T47D (cell line): ENCODE results near the gene P2RY14.

ENCODE experiments used
- DNase-seq, 2 experiments: peaks; one replicate each; pipeline versions ENCODE4 v3.0.0 to v3.0.0-alpha.2; 2011 to 2012; ENCODE audit warnings: low read depth in 1 of 2, low spot score in 1 of 2
- JUND ChIP-seq: IDR thresholded peaks from 2 replicates; pipeline ENCODE4 v1.6.1; 2012; ENCODE audit warnings: low read depth
- in situ Hi-C: cut with HindIII; loops from 2 replicates; pipeline ENCODE4 v1.10.0; 2016; ENCODE audit warnings: low sequenced_read_pairs, low pct_unique_long_range_greater_than_20kb

Gene P2RY14

GRCh38 chr3:151213881-151214280 lies 64.5 kb downstream of the P2RY14 start:
- in situ Hi-C loops = no loop called here
- DNase-seq = no peak
- no peak for TF ChIP-seq JUND

DNA sequence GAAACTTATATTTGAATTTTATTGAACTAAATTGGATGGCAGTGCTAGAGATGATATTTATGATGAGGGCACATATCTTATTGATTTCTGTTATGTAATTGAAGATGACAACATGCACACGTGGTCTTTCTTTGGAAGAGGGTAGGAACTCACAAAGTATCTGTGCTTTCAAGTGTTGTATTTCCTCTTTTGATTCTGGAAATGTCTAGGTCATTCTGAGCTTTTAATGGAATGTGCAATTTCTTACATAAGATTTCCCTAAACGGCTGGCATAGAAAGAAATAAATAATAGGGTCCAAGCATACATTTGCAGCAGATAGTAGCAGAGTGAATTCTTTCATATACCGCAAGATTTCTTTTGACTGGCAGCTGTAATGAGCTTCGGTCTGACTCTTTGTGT lies 65.2 kb downstream of the P2RY14 start:
- in situ Hi-C loops = no loop called here

GRCh38 chr3:151210676-151211381 lies 67.5 kb downstream of the P2RY14 start:
- in situ Hi-C loops = no loop called here
- no peak for TF ChIP-seq JUND
- DNase-seq = no peak

More for the DNA sequence above, 65.2 kb downstream of the P2RY14 start:
- DNase-seq = no peak
- TF ChIP-seq JUND = no peak

- in situ Hi-C loops = no loop called here
- DNase-seq = no peak
- TF ChIP-seq JUND = no peak
Observed at GRCh38 chr3:151209654-151210053, 68.7 kb downstream of the P2RY14 start.

GRCh38 chr3:151206201-151206600 lies 72.1 kb downstream of the P2RY14 start:
- TF ChIP-seq JUND = no peak
- in situ Hi-C loops = no loop called here
- no peak for DNase-seq

- no peak for DNase-seq
- in situ Hi-C loops = no loop called here
- TF ChIP-seq JUND = no peak
Observed at GRCh38 chr3:151205482-151205881, 72.9 kb downstream of the P2RY14 start.

DNA sequence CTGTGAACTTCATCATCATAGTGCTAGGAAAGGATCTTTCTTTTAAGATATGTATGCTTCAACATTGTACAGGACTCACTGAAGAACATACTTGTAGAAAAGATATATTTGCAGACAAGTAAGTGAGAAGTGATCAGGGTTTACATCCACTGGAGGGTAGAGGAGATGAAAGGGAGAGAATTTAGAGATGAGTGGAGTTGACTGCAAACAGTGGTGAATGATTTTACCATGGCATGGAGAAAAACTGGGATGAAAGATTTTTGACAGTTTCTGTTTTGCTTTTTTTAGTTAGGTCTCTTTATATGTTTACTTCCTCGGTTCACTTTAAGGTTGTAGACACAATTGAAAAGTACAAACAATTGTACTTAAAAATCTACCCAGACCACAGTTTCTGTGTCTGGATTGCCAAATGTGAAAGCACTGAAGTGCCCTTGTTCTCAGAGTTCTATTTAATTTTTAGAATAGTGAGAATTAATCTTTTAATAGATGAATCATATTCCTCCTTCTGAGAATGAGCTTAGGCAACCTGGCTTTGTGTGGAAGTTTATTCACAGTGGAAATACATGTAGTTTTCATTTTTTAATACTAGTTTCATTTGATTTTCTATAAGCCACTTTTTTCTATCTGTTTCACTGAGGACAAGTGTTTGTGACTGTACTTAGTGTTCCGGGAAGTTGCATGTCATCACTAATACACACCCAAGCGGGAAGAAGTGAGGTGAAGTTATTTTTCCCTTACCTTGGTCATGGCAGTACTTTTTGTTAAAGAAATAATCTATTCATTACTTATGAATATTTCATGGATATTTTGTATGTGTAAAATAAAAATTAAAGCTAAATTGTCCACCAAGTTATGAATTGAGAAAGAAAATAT lies 73.6 kb downstream of the P2RY14 start:
- in situ Hi-C loops = no loop called here
- TF ChIP-seq JUND = no peak

DNA sequence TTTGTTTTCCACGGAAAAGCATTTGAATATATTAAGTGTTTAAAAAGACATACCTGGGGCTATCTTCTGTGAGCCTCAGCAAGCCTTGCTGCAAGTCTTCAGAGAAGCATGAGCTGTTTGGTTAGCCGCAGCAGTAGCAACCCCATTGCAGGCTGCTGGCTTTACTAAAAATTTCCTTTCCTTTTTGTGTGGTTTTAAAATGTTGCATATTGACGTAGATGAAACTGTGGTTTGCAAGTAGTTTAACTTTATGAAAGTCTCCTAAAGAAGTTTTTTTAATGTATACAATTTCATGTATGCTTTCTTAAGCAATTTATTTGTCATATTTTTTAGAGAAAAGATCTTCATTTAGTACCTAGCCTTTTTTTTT lies 75.3 kb downstream of the P2RY14 start, which contains the start of gene GPR171:
GPR171 (minus strand) TSS at position 166 of the 370 bp plus-strand sequence. CDS start 3,830 bp downstream, outside the sequence.
- in situ Hi-C loops = no loop called here
- no peak for DNase-seq
- TF ChIP-seq JUND = no peak

More for the DNA sequence above, 73.6 kb downstream of the P2RY14 start:
- no peak for DNase-seq

DNA sequence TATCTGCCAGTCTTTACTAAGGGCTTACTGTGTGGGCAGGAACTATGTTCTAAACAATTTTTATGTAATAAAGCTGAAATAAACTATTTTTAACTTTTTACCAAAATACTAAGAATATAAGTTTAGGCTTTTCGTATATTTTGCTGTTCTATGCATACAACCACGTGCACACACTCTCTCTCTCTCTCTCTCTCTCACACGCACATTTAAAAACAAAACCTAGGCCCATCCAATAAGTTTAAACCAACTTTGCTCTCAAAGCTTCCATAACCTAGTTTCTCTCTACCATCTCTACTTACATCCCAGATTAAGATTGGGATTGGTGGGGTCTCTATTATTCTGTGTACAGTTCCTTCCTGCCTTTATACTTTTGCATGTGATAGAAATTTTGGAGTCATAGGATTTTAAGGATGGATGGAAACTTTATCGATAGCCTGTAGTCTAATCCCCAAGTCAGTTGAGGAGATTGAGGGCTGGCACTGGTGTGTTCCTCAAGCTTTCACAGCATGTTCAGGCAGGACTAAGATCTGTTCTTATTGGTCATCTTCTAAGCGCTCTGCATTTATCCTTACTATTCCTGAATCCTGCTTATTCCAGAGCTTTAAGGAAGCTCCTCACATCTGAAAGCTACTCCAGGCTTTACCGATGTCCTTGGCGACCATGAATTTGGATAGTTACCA lies 77.2 kb downstream of the P2RY14 start:
- in situ Hi-C loops = no loop called here
- no peak for DNase-seq
- TF ChIP-seq JUND = no peak

GRCh38 chr3:151200586-151200985 lies 77.8 kb downstream of the P2RY14 start:
- no peak for TF ChIP-seq JUND
- in situ Hi-C loops = no loop called here
- no peak for DNase-seq

DNA sequence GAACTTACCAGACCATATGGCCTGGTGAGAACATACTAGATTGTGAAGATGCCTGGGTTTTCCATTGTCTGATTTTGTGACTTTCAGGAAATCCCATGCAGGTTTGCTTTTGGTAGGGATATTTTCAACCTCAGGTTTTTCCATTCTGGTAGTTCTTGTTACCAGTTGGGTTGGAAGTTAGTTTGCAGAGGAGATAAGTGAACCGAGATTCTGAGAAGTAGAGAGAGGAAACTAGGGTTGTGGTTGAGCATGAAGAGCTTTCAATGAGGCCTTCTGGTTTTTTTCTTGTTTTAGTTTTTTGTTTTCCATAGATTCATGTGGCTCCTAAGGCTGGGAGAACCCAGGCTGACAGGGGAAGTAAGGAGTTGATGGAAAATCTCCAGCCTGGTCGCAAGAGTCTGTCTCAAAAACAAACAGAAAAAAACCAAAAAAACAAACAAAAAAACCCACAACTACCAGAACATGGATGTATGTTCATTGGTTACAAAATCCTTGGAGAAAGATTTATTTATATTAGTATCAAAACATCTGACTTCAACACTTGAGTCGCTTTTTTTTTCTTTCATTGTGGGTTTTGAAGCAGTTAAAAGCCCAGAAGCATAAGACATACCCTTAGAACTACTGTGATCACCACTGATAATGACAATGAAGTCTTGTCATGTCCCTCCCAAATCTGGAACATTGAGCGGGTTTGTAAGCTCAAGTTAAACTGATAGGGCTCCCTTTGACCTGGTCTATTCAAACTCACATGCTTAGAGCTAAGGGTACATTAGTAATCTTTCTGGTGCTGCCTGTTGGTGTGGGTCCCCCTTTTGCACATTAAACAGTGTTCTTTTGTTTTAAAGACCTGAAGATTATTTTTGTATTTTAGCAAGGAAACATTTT lies 78.5 kb downstream of the P2RY14 start:
- no peak for TF ChIP-seq JUND
- in situ Hi-C loops = no loop called here

DNA sequence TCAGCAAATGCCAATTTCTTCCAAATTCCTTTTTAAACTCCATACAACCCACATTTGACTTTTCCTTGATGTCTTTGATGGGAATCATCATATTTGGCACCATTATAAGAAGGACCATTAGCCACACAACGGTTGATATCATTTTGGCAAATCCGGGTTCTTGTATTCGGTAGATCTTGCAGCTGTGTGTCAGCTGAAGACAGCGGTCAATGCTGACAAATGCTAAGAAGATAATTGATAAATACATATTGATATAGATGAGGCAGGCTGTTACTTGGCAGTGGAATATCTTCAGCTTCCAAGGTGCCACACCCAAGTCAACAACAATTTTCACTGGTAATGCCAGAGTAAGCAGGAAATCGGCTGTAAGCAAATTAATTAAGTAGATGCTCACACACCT lies 79.5 kb downstream of the P2RY14 start:
- DNase-seq = no peak
- no peak for TF ChIP-seq JUND
- in situ Hi-C loops = no loop called here

More for the DNA sequence above, 78.5 kb downstream of the P2RY14 start:
- DNase-seq = no peak
